ENCODE results near the gene JPH3.
A peak's percentile ranks its signal among the peaks of the same experiment; 100 is the strongest.

The JPH3 gene

GRCh38 chr16:87564524-87564778 lies 37.9 kb upstream of the JPH3 start:
- no peak for TF ChIP-seq CTCF (IDR thresholded peaks at IDR 0.05; ENCODE audit: borderline replicate concordance, insufficient read depth, low read depth, low read length)
- H3K4me3 ChIP-seq (ENCODE audit: low read depth, low read length) = no peak overlapping the region

- no peak overlapping the region for H3K4me3 ChIP-seq (ENCODE audit: low read depth, low read length)
- no peak for TF ChIP-seq CTCF (IDR thresholded peaks at IDR 0.05; ENCODE audit: borderline replicate concordance, insufficient read depth, low read depth, low read length)
Measured at GRCh38 chr16:87569601-87570571, 32.4 kb upstream of the JPH3 start.

GRCh38 chr16:87570572-87570937 lies 31.8 kb upstream of the JPH3 start:
- no peak overlapping the region for H3K4me3 ChIP-seq (ENCODE audit: low read depth, low read length)
- TF ChIP-seq CTCF (IDR thresholded peaks at IDR 0.05; ENCODE audit: borderline replicate concordance, insufficient read depth, low read depth, low read length) = no peak

- no peak overlapping the region for H3K4me3 ChIP-seq (ENCODE audit: low read depth, low read length)
- TF ChIP-seq CTCF (IDR thresholded peaks at IDR 0.05; ENCODE audit: borderline replicate concordance, insufficient read depth, low read depth, low read length) = 0 out of 2 replicates have a peak, but pooled peaks have one; percentile 3
Measured at GRCh38 chr16:87570938-87571867, 31.1 kb upstream of the JPH3 start.

GRCh38 chr16:87571868-87572244 lies 30.5 kb upstream of the JPH3 start:
- H3K4me3 ChIP-seq (ENCODE audit: low read depth, low read length) = no peak overlapping the region
- no peak for TF ChIP-seq CTCF (IDR thresholded peaks at IDR 0.05; ENCODE audit: borderline replicate concordance, insufficient read depth, low read depth, low read length)

- no peak for TF ChIP-seq CTCF (IDR thresholded peaks at IDR 0.05; ENCODE audit: borderline replicate concordance, insufficient read depth, low read depth, low read length)
- H3K4me3 ChIP-seq (ENCODE audit: low read depth, low read length) = no peak overlapping the region
Measured at GRCh38 chr16:87572959-87573358, 29.3 kb upstream of the JPH3 start.

Data from GM12875 (cell line).